Neural progenitor cell (in vitro differentiated cells): ENCODE data around the gene ITPR3.

Experiments used
- CTCF ChIP-seq: fragments of 200-600 bp; sonication (generic); IDR thresholded peaks from 2 replicates; pipeline ENCODE4 v1.5.1; 2017; ENCODE audit warnings: antibody characterized with exemption, mild to moderate bottlenecking
- EZH2 ChIP-seq: fragments of 200-600 bp; sonication (generic); IDR thresholded peaks from 2 replicates; pipeline ENCODE4 v1.6.1; 2017; ENCODE audit warnings: antibody characterized with exemption, mild to moderate bottlenecking, moderate library complexity

- no peak for TF ChIP-seq CTCF
- TF ChIP-seq EZH2: no peak
These were observed 31.8 kb upstream of the ITPR3 start for GRCh38 chr6:33589392-33589730.
